WTC11 (cell line): Measurements from ENCODE around the gene CCNYL1. TPM values are rescaled to one million over a fixed set of nuclear protein-coding genes. Genes with fewer than 3 reads are reported as not detected.
A peak's percentile ranks its signal among the peaks of the same experiment; 100 is the strongest.
"Not testable (repeated sequence)": the region's sequence is repeated elsewhere in the genome, so short reads cannot be mapped to it uniquely, and the experiment has no call there.

Experiments used
- ATAC-seq: fragments of 200-7000 bp; cut with Tn5 transposase; 2 replicates; pipeline ENCODE4 v1.10.0; 2021; ENCODE audit warnings: mild to moderate bottlenecking, moderate library complexity
- CTCF ChIA-PET: fragments of 300-600 bp; sonication (Branson Sonifier 250); formaldehyde crosslinking; loops from one replicate; lab custom pipeline; 2021; ENCODE audit warnings: antibody characterized with exemption; lab: Charles Lee
- POLR2A ChIA-PET: fragments of 350-600 bp; sonication (Branson Sonifier 250); formaldehyde crosslinking; loops from one replicate; lab custom pipeline; 2021; ENCODE audit warnings: antibody characterized with exemption; lab: Charles Lee
- DNase-seq: peaks from one replicate; pipeline ENCODE4 v3.0.0; 2021; ENCODE audit warnings: low spot score
- H3K27ac Mint-ChIP-seq: 2 replicates; pipeline ENCODE4 v1.8.0; 2021; ENCODE audit warnings: mixed read lengths
- H3K27me3 Mint-ChIP-seq: 2 replicates; pipeline ENCODE4 v1.8.0; 2021; ENCODE audit warnings: low read depth, mild to moderate bottlenecking, moderate library complexity, mixed read lengths
- H3K36me3 Mint-ChIP-seq: 2 replicates; pipeline ENCODE4 v1.8.0; 2021; ENCODE audit warnings: mixed read lengths
- H3K4me1 Mint-ChIP-seq: 2 replicates; pipeline ENCODE4 v1.8.0; 2022; ENCODE audit warnings: mixed read lengths
- H3K4me3 Mint-ChIP-seq: 2 replicates; pipeline ENCODE4 v1.8.0; 2021; ENCODE audit warnings: mild to moderate bottlenecking, moderate library complexity, mixed read lengths
- H3K9me3 Mint-ChIP-seq: 2 replicates; pipeline ENCODE4 v1.8.0; 2021; ENCODE audit warnings: mixed read lengths
- ATF1 ChIP-seq: sonication (generic); formaldehyde crosslinking; IDR thresholded peaks from 2 replicates; pipeline ENCODE4 v1.8.1; 2023; ENCODE audit warnings: mild to moderate bottlenecking, moderate library complexity, missing genetic modification reagents
- ATF2 ChIP-seq: sonication (generic); formaldehyde crosslinking; IDR thresholded peaks from 2 replicates; pipeline ENCODE4 v1.8.1; 2022; ENCODE audit warnings: low read depth, missing genetic modification reagents, borderline replicate concordance
- CREM ChIP-seq: sonication (generic); formaldehyde crosslinking; IDR thresholded peaks from 2 replicates; pipeline ENCODE4 v1.8.1; 2022; ENCODE audit warnings: mild to moderate bottlenecking, missing genetic modification reagents, moderate library complexity
- CTCF ChIP-seq: fragments of 200-600 bp; IDR thresholded peaks from 2 replicates; pipeline ENCODE4 v1.8.0; 2022; ENCODE audit warnings: antibody characterized with exemption
- E2F4 ChIP-seq: sonication (generic); formaldehyde crosslinking; IDR thresholded peaks from 2 replicates; pipeline ENCODE4 v1.8.1; 2022; ENCODE audit warnings: low read depth, mild to moderate bottlenecking, moderate library complexity, missing genetic modification reagents, borderline replicate concordance
- ETV6 ChIP-seq: sonication (generic); formaldehyde crosslinking; IDR thresholded peaks from 2 replicates; pipeline ENCODE4 v1.8.1; 2022; ENCODE audit warnings: mild to moderate bottlenecking, missing genetic modification reagents
- GABPB1 ChIP-seq: sonication (generic); formaldehyde crosslinking; IDR thresholded peaks from 2 replicates; pipeline ENCODE4 v1.8.1; 2023; ENCODE audit warnings: mild to moderate bottlenecking, missing genetic modification reagents
- JUN ChIP-seq: sonication (generic); formaldehyde crosslinking; IDR thresholded peaks from 2 replicates; pipeline ENCODE4 v1.8.0; 2023; ENCODE audit warnings: mild to moderate bottlenecking, missing genetic modification reagents
- NR1H2 ChIP-seq: sonication (generic); formaldehyde crosslinking; IDR thresholded peaks from 2 replicates; pipeline ENCODE4 v1.9.0; 2021; ENCODE audit warnings: mild to moderate bottlenecking, moderate library complexity, missing genetic modification reagents
- NR3C1 ChIP-seq: sonication (generic); formaldehyde crosslinking; conservative IDR thresholded peaks from 2 replicates; pipeline ENCODE4 v1.8.1; 2023; ENCODE audit warnings: low read depth, mild to moderate bottlenecking, missing genetic modification reagents
- RELA ChIP-seq: sonication (generic); formaldehyde crosslinking; IDR thresholded peaks from 2 replicates; pipeline ENCODE4 v1.8.1; 2022; ENCODE audit warnings: missing genetic modification reagents, mild to moderate bottlenecking, borderline replicate concordance
- SMAD3 ChIP-seq: sonication (generic); formaldehyde crosslinking; IDR thresholded peaks from 2 replicates; pipeline ENCODE4 v1.8.0; 2022; ENCODE audit warnings: missing genetic modification reagents, mild to moderate bottlenecking, borderline replicate concordance
- SMAD4 ChIP-seq: sonication (generic); formaldehyde crosslinking; IDR thresholded peaks from 2 replicates; pipeline ENCODE4 v1.8.0; 2022; ENCODE audit warnings: mild to moderate bottlenecking, missing genetic modification reagents
- SP1 ChIP-seq: sonication (generic); formaldehyde crosslinking; conservative IDR thresholded peaks from 2 replicates; pipeline ENCODE4 v1.8.1; 2022; ENCODE audit warnings: missing genetic modification reagents
- USF1 ChIP-seq: sonication (generic); formaldehyde crosslinking; IDR thresholded peaks from 2 replicates; pipeline ENCODE4 v1.8.0; 2022; ENCODE audit warnings: mild to moderate bottlenecking, missing genetic modification reagents
- ZNF219 ChIP-seq: sonication (generic); formaldehyde crosslinking; IDR thresholded peaks from 2 replicates; pipeline ENCODE4 v1.8.0; 2023; ENCODE audit warnings: missing genetic modification reagents, mild to moderate bottlenecking, borderline replicate concordance
- ZSCAN18 ChIP-seq: fragments of 250-450 bp; sonication (Bioruptor Pico); IDR thresholded peaks from 2 replicates; pipeline ENCODE4 v2.1.2; 2022; ENCODE audit warnings: mild to moderate bottlenecking, moderate library complexity
- total RNA-seq: library from RNA; stranded (reverse); gene quantifications from 3 replicates; pipeline ENCODE4 v1.2.3, GENCODE V29; 2021

CCNYL1 gene
- total RNA-seq, 1 experiment from 2014 or later = 31.6 TPM

GRCh38 chr2:207688597-207688996 lies 22.8 kb upstream of the CCNYL1 start (continued):
- TF ChIP-seq SP1 (CRISPR knock-in tag) = no peak

GRCh38 chr2:207690845-207691461 lies 20.5 kb upstream of the CCNYL1 start:
- DNase-seq, H3K27me3 Mint-ChIP-seq, ATAC-seq, H3K9me3 Mint-ChIP-seq, H3K27ac Mint-ChIP-seq, H3K4me1 Mint-ChIP-seq, H3K36me3 Mint-ChIP-seq, H3K4me3 Mint-ChIP-seq: not testable (repeated sequence)
- ChIA-PET CTCF (interaction anchor here (2.2 to 3.4 kb wide), 2 partner anchors 65 to 349 kb away, joined by 14 to 39 read pairs; partner anchors contain the start of gene METTL21A), POLR2A (interaction anchor here (0.7 to 1.3 kb wide), 2 partner anchors 10 to 75 kb away, joined by 3 read pairs; no protein-coding TSS in a partner anchor)

- Mint-ChIP-seq H3K4me3 (no peak overlapping the region), H3K27ac (no peak overlapping the region), H3K27me3 (no peaks in the 10 kb centered on the region), H3K36me3 (no peaks in the 10 kb centered on the region), H3K4me1 (0 out of 2 replicates have a peak, but pooled peaks cover 3% of the 10 kb centered on the region), H3K9me3 (no peaks in the 10 kb centered on the region)
- POLR2A ChIA-PET = interaction anchor here (0.6 to 1.2 kb wide), 2 partner anchors 19 to 134 kb away, joined by 4 read pairs; partner anchors contain the start of gene CCNYL1
- peak; percentile 55 for DNase-seq
- CTCF ChIA-PET = interaction anchor here (0.5 to 3.4 kb wide), 29 partner anchors 10 to 380 kb away, joined by 3 to 39 read pairs (median 4); partner anchors contain the start of genes CCNYL1 and METTL21A
- ATAC-seq = peak; percentile 95
- TF ChIP-seq ATF2 (no peak), NR3C1 (CRISPR knock-in tag) (no peak), GABPB1 (CRISPR knock-in tag) (no peak), CTCF (peak; percentile 39; the same call in 1 of the 2 replicates), ATF1 (CRISPR knock-in tag) (no peak), NR1H2 (CRISPR knock-in tag) (no peak)
These were observed 19.0 kb upstream of the CCNYL1 start for GRCh38 chr2:207692206-207693065.

GRCh38 chr2:207693641-207694249 lies 17.7 kb upstream of the CCNYL1 start:
- ChIA-PET POLR2A (no interaction called here), CTCF (interaction anchor here (3.1 to 3.2 kb wide), 2 partner anchors 11 kb away, joined by 22 to 35 read pairs; no protein-coding TSS in a partner anchor)
- Mint-ChIP-seq H3K9me3 (0 out of 2 replicates have a peak, but pooled peaks cover 4% of the 10 kb centered on the region), H3K27me3 (no peaks in the 10 kb centered on the region), H3K36me3 (no peaks in the 10 kb centered on the region), H3K4me1 (0 out of 2 replicates have a peak, but pooled peaks cover 3% of the 10 kb centered on the region), H3K27ac (no peak overlapping the region)
- no peak for DNase-seq
- ATAC-seq = no peak
- TF ChIP-seq E2F4 (CRISPR knock-in tag) = no peak
- no peak for TF ChIP-seq ZSCAN18
- no peak for TF ChIP-seq CTCF
- TF ChIP-seq SMAD3 = no peak
- TF ChIP-seq ZNF219 = no peak
- no peak for TF ChIP-seq USF1 (CRISPR knock-in tag)
- no peak for TF ChIP-seq ATF1 (CRISPR knock-in tag)
- TF ChIP-seq CREM (CRISPR knock-in tag) = no peak
- no peak for TF ChIP-seq SMAD4
- TF ChIP-seq JUN (CRISPR knock-in tag) = no peak
- no peak for TF ChIP-seq RELA
- no peak for TF ChIP-seq ETV6
- TF ChIP-seq, all 79 proteins: peak for 0
- no peak overlapping the region for H3K4me3 Mint-ChIP-seq
